OCI-LY1 (cell line): ENCODE results near the gene NKD1.

ENCODE experiments used
- H2AFZ ChIP-seq: fragments of 200-600 bp; sonication (generic), shearing (Covaris generic); 2 replicates; pipeline ENCODE4 v1.6.0; 2014; ENCODE audit warnings: antibody characterized with exemption, mild to moderate bottlenecking, low read length
- H3F3A ChIP-seq: fragments of 200-600 bp; sonication (generic), shearing (Covaris generic); 2 replicates; pipeline ENCODE4 v1.6.0; 2014; ENCODE audit warnings: mild to moderate bottlenecking, antibody characterized with exemption, low read length, moderate library complexity; ENCODE audit not compliant: insufficient read depth
- H3K27ac ChIP-seq: fragments of 200-600 bp; sonication (generic); 2 replicates; pipeline ENCODE4 v1.5.1; 2014; ENCODE audit warnings: low read length, mixed run types, mild to moderate bottlenecking, low read depth; ENCODE audit not compliant: poor library complexity, severe bottlenecking
- H3K27me3 ChIP-seq: fragments of 200-600 bp; sonication (generic); 2 replicates; pipeline ENCODE4 v1.6.0; 2014; ENCODE audit warnings: antibody characterized with exemption, mild to moderate bottlenecking, low read length, moderate library complexity; ENCODE audit not compliant: insufficient read depth
- H3K36me3 ChIP-seq: fragments of 200-600 bp; sonication (generic); 2 replicates; pipeline ENCODE4 v1.6.1; 2014; ENCODE audit warnings: mild to moderate bottlenecking, antibody characterized with exemption, low read length, moderate library complexity, mixed read lengths; ENCODE audit not compliant: insufficient read depth
- H3K4me1 ChIP-seq: fragments of 200-600 bp; sonication (generic); 2 replicates; pipeline ENCODE4 v1.5.1; 2014; ENCODE audit warnings: mild to moderate bottlenecking, low read length, moderate library complexity; ENCODE audit not compliant: insufficient read depth, severe bottlenecking
- H3K4me2 ChIP-seq: fragments of 200-600 bp; sonication (generic), shearing (Covaris generic); 2 replicates; pipeline ENCODE4 v1.6.1; 2014; ENCODE audit warnings: low read length
- H3K4me3 ChIP-seq: fragments of 200-600 bp; sonication (generic); 2 replicates; pipeline ENCODE4 v1.5.1; 2014; ENCODE audit warnings: low read length, low read depth, mild to moderate bottlenecking, mixed read lengths; ENCODE audit not compliant: poor library complexity, severe bottlenecking
- H3K79me2 ChIP-seq: fragments of 200-600 bp; shearing (Covaris generic); 2 replicates; pipeline ENCODE4 v1.6.1; 2016; ENCODE audit warnings: mixed run types, low read length, mixed read lengths; ENCODE audit not compliant: insufficient read depth
- H3K9ac ChIP-seq: fragments of 200-600 bp; sonication (generic), shearing (Covaris generic); 2 replicates; pipeline ENCODE4 v1.6.1; 2014; ENCODE audit warnings: mild to moderate bottlenecking, low read length, mixed read lengths
- H3K9me2 ChIP-seq: fragments of 200-600 bp; sonication (generic), shearing (Covaris generic); 2 replicates; pipeline ENCODE4 v1.6.1; 2014; ENCODE audit warnings: low read depth, mild to moderate bottlenecking, low read length, mixed read lengths
- H3K9me3 ChIP-seq: fragments of 200-600 bp; shearing (Covaris generic); 2 replicates; pipeline ENCODE4 v1.6.1; 2014; ENCODE audit warnings: low read length, mixed read lengths
- H4K20me1 ChIP-seq: fragments of 200-600 bp; sonication (generic), shearing (Covaris generic); 2 replicates; pipeline ENCODE4 v1.6.0; 2016; ENCODE audit warnings: mild to moderate bottlenecking, low read length; ENCODE audit not compliant: insufficient read depth
- CTCF ChIP-seq: fragments of 200-600 bp; sonication (generic), shearing (Covaris generic); IDR thresholded peaks from 2 replicates; pipeline ENCODE4 v1.5.1; 2017; ENCODE audit warnings: mild to moderate bottlenecking, antibody characterized with exemption, low read length, moderate library complexity, mixed read lengths
- EZH2 ChIP-seq: fragments of 200-600 bp; sonication (generic), shearing (Covaris generic); IDR thresholded peaks from 2 replicates; pipeline ENCODE4 v1.8.0; 2017; ENCODE audit warnings: borderline replicate concordance, mixed run types, mild to moderate bottlenecking, antibody characterized with exemption, low read length, moderate library complexity, mixed read lengths

NKD1 gene

GRCh38 chr16:50622029-50622428 is 73.8 kb downstream of the NKD1 start:
- Histone ChIP-seq H3K4me1 (no peaks in the 10 kb centered on the region), H4K20me1 (no peaks in the 10 kb centered on the region), H3K79me2 (no peaks in the 10 kb centered on the region), H3K4me2 (no peak overlapping the region), H3K27me3 (peaks cover 4% of the 10 kb centered on the region; the same call in 1 of the 2 replicates), H3K9ac (no peak overlapping the region), H3K4me3 (no peak overlapping the region), H3K9me2 (no peaks in the 10 kb centered on the region), H3K9me3 (no peaks in the 10 kb centered on the region), H3F3A (no peaks in the 10 kb centered on the region), H3K27ac (no peak overlapping the region), H3K36me3 (no peaks in the 10 kb centered on the region), H2AFZ (no peak overlapping the region)
- no peak for TF ChIP-seq CTCF
- no peak for TF ChIP-seq EZH2

DNA sequence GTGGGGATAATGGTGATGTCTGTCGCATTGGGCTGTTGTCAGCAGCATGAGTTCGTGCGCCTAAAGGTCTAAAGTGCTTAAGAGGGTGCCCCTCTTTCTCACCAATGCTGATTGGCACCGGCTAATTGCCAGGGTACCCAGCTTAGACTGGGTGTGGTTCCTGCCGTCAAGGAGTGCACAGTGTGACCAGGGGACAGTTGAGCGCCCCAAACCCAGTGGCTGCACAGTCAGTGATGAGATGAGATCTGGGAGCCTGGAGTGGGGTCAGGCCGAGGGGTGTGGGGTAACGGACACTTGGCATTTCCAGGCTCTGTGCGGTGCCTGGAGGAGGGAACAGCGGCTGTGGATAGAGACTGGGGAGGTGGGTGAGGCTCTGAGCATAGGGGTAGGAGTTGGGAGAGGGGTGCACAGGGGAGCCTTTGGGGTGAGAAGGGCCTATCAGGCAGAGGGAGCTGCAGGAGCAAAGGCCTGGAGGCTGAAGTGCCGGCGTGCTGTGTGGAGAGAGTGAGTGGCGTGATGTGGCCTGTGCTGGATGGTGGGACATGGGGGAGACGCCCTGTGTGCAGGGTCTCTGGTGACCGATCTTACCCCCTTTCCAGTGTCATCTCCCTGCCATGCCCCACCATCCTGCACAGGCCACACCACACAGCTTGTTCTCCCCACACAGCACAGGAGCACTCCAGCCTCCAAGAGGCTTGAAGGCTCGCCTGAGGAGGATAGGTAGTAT is 74.6 kb downstream of the NKD1 start:
- H3K9me2 ChIP-seq, result no peaks in the 10 kb centered on the region
- H4K20me1 ChIP-seq, result no peaks in the 10 kb centered on the region
- H3K27me3 ChIP-seq, result 0 out of 2 replicates have a peak, but pooled peaks cover 4% of the 10 kb centered on the region
- H3K36me3 ChIP-seq, result no peaks in the 10 kb centered on the region
- no peaks in the 10 kb centered on the region for H3F3A ChIP-seq
- TF ChIP-seq CTCF, result no peak
- no peak for TF ChIP-seq EZH2
- H3K4me1 ChIP-seq, result no peaks in the 10 kb centered on the region
- H3K79me2 ChIP-seq, result no peaks in the 10 kb centered on the region
- H3K27ac ChIP-seq, result no peak overlapping the region
- H2AFZ ChIP-seq, result no peak overlapping the region
- H3K9me3 ChIP-seq, result no peaks in the 10 kb centered on the region
- no peak overlapping the region for H3K9ac ChIP-seq
- H3K4me2 ChIP-seq, result no peak overlapping the region
- H3K4me3 ChIP-seq, result no peak overlapping the region

- Histone ChIP-seq H4K20me1 (no peaks in the 10 kb centered on the region), H3K9ac (no peak overlapping the region), H3K79me2 (no peaks in the 10 kb centered on the region), H3K27me3 (0 out of 2 replicates have a peak, but pooled peaks cover 4% of the 10 kb centered on the region), H3K4me2 (no peak overlapping the region), H3K9me2 (no peaks in the 10 kb centered on the region), H3K36me3 (no peaks in the 10 kb centered on the region), H3F3A (no peaks in the 10 kb centered on the region), H2AFZ (no peak overlapping the region), H3K4me3 (no peak overlapping the region), H3K9me3 (no peaks in the 10 kb centered on the region), H3K4me1 (no peaks in the 10 kb centered on the region), H3K27ac (no peak overlapping the region)
- TF ChIP-seq CTCF (no peak), EZH2 (no peak)
Observed at GRCh38 chr16:50624449-50624970, 76.3 kb downstream of the NKD1 start.
